ENCODE data around the gene ID4. TPM values are rescaled to one million over a fixed set of nuclear protein-coding genes. Genes with fewer than 3 reads are reported as not detected.

ID4 gene
- total RNA-seq, 3 donors from 2014 or later, result 3.0 to 7.4 (median 4.7) TPM

DNA sequence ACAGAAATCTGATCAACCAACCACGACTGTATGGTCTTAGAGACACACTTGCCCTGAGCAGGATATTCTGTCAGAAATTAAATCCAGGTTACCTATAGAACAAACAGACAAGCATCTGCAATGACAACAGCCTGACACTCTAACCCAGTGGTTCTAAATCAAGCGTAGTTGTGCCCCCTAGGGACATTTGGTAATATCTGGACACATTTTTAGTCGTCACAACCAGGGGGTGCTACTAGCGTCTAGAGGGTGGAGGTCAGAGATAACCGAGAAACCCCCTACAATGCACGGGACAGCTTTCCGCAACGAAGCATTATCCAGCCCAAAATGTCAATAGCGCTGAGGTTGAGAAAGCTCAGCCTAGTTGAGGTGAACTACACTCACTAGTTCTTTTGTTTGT lies 32.3 kb downstream of the ID4 start:
- H3K9me3 ChIP-seq, result no peaks in the 10 kb centered on the region
- H3K36me3 ChIP-seq (ENCODE audit: low read depth), result no peaks in the 10 kb centered on the region
- no peak overlapping the region for H3K4me3 ChIP-seq
- TF ChIP-seq, protein P1, sequence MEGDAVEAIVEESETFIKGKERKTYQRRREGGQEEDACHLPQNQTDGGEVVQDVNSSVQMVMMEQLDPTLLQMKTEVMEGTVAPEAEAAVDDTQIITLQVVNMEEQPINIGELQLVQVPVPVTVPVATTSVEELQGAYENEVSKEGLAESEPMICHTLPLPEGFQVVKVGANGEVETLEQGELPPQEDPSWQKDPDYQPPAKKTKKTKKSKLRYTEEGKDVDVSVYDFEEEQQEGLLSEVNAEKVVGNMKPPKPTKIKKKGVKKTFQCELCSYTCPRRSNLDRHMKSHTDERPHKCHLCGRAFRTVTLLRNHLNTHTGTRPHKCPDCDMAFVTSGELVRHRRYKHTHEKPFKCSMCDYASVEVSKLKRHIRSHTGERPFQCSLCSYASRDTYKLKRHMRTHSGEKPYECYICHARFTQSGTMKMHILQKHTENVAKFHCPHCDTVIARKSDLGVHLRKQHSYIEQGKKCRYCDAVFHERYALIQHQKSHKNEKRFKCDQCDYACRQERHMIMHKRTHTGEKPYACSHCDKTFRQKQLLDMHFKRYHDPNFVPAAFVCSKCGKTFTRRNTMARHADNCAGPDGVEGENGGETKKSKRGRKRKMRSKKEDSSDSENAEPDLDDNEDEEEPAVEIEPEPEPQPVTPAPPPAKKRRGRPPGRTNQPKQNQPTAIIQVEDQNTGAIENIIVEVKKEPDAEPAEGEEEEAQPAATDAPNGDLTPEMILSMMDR (IDR thresholded peaks at IDR 0.05), result no peak
- ATAC-seq (no peak), DNase-seq (no peak)
- intact Hi-C loops (cut with DNase I, micrococcal nuclease), result no loop called here
- no peaks in the 10 kb centered on the region for H3K4me1 ChIP-seq (ENCODE audit: low read depth)

DNA sequence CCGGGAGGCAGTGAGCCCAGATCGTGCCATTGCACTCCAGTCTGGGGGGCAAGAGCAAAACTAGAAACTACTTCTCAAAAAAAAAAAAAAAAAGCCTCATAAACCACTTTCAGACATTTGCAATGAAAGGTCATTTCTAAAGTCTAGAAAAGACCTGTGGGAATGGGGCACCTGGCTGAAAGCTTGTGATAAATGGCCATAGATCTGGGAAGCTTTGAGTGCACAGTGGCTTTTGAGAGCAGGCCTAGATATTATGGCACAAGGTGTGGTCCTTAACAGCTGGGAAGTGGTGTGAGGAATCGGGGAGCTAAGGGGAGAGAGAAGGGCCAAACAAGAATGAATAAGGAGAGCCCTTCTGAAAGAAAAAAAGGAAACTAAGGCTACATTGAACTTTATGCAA lies 33.2 kb downstream of the ID4 start:
- intact Hi-C loops (cut with DNase I, micrococcal nuclease), result no loop called here
- ATAC-seq, result no peak
- no peaks in the 10 kb centered on the region for H3K36me3 ChIP-seq (ENCODE audit: low read depth)
- no peak for DNase-seq
- TF ChIP-seq, protein P1 (IDR thresholded peaks at IDR 0.05), result no peak
- no peak overlapping the region for H3K4me3 ChIP-seq
- H3K4me1 ChIP-seq (ENCODE audit: low read depth), result no peaks in the 10 kb centered on the region
- H3K9me3 ChIP-seq, result no peaks in the 10 kb centered on the region

DNA sequence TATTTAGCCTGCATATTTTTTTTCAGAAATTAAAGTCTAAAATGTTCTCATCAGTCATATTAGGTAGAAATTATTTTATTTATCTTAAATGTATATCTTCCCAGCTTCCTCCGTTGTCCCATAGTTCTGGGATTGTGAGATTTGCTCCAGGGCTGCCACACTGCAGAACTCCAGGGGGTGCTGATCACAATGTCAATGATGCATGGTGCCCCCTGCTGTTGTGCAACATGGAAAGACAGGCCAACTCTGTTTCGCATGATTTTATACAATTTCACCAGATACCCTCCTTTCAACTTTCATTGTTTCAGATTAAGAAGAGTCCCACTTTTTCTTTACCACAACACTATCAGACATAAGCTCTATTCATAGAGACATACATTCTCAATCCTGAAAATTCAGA lies 35.9 kb downstream of the ID4 start:
- no peaks in the 10 kb centered on the region for H3K36me3 ChIP-seq (ENCODE audit: low read depth)
- H3K4me1 ChIP-seq (ENCODE audit: low read depth), result no peaks in the 10 kb centered on the region
- DNase-seq (no peak), ATAC-seq (no peak)
- TF ChIP-seq, protein P1 (IDR thresholded peaks at IDR 0.05), result no peak
- no peak overlapping the region for H3K4me3 ChIP-seq
- intact Hi-C loops (cut with DNase I, micrococcal nuclease), result no loop called here
- H3K9me3 ChIP-seq, result no peaks in the 10 kb centered on the region

DNA sequence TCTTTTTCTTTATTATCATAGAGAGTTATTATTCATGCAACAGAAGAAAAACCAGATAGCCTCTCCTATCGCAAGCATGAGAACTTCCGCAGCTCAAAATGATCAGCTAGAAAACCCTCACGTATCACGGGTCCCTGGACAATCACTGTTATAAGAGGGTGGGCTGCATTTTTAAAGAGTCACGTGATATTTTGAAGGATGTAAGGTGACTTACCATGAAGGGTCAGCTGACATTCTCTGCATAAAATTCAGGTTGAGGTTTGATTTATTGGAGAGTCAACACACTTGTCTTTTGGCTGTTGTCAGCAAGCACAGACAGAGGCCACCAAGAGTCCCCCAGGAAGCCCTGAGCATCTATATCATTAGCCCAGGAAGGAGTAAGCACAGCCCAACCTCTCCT lies 39.5 kb downstream of the ID4 start:
- no peaks in the 10 kb centered on the region for H3K9me3 ChIP-seq
- H3K4me1 ChIP-seq (ENCODE audit: low read depth), result no peaks in the 10 kb centered on the region
- H3K4me3 ChIP-seq, result no peak overlapping the region
- intact Hi-C loops (cut with DNase I, micrococcal nuclease), result no loop called here
- TF ChIP-seq, protein P1 (IDR thresholded peaks at IDR 0.05), result no peak
- ATAC-seq, result no peak
- DNase-seq, result no peak
- no peaks in the 10 kb centered on the region for H3K36me3 ChIP-seq (ENCODE audit: low read depth)

DNA sequence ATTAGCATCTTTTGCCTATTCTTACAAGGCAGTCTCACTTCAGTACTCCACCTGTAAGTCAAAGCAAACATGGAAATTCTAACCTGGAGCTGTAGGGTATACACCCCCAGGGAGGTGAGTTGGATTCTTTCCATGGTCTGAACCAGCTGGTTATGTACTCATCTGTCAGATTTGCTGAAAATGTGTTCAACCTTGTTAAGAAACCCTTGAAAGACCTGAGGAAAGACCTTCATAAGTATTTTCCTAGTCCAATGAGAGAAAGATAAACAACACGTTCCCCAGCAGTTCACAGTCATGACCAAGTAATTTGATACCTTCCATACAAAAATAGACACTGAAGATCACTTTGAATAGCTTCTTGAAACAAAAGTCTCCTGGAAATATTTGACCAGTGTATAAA lies 42.5 kb downstream of the ID4 start:
- Histone ChIP-seq H3K4me3 (no peak overlapping the region), H3K36me3 (ENCODE audit: low read depth) (no peaks in the 10 kb centered on the region), H3K9me3 (no peaks in the 10 kb centered on the region), H3K4me1 (ENCODE audit: low read depth) (no peaks in the 10 kb centered on the region)
- TF ChIP-seq, protein P1 (IDR thresholded peaks at IDR 0.05), result no peak
- DNase-seq, result no peak
- intact Hi-C loops (cut with DNase I, micrococcal nuclease), result no loop called here
- ATAC-seq, result no peak

DNA sequence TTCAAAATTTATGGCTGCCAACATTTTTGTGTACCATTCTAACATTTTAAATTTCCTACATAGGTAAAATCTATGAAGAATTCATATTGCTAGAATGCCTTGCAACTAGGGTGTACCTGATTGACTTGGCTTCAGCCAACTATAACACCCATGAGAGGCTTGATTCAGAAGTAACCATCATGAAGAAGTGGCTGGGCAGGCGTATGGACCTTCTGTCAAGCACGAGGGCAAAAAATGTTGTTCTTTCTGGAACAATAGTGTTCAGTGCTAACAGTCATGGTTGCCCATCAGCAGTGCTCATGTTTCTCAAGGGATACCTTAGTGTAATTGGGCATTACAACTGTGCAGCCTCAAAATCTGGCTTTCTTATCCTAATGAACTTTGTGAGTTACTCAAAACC lies 42.9 kb downstream of the ID4 start:
- DNase-seq (no peak), ATAC-seq (no peak)
- TF ChIP-seq, protein P1 (IDR thresholded peaks at IDR 0.05), result no peak

More for the DNA sequence above, 42.9 kb downstream of the ID4 start:
- H3K36me3 ChIP-seq (ENCODE audit: low read depth), result no peaks in the 10 kb centered on the region
- no peaks in the 10 kb centered on the region for H3K9me3 ChIP-seq
- no peak overlapping the region for H3K4me3 ChIP-seq
- H3K4me1 ChIP-seq (ENCODE audit: low read depth), result no peaks in the 10 kb centered on the region
- intact Hi-C loops (cut with DNase I, micrococcal nuclease), result no loop called here

Data from mucosa of descending colon (tissue), 3 donors.